ENCODE data around the gene NUP88.

Gene NUP88

GRCh38 chr17:5418858-5419355 is 555 bp downstream of the NUP88 start:
- peak; percentile 8 to 61 (median 59) for DNase-seq

- peak in 2 of 3 experiments; percentile 22 to 47 for DNase-seq
Observed at GRCh38 chr17:5416901-5417300, 2.6 kb downstream of the NUP88 start.

- DNase-seq: no peak
Observed at GRCh38 chr17:5413682-5414081, 5.8 kb downstream of the NUP88 start.

- DNase-seq: no peak
Observed at GRCh38 chr17:5410594-5411272, 8.7 kb downstream of the NUP88 start.

- no peak for DNase-seq
Observed at GRCh38 chr17:5408186-5408585, 11.3 kb downstream of the NUP88 start.

GRCh38 chr17:5405400-5405799 is 14.1 kb downstream of the NUP88 start:
- DNase-seq: no peak

GRCh38 chr17:5399767-5400166 is 19.7 kb downstream of the NUP88 start:
- no peak for DNase-seq

- no peak for DNase-seq
Observed at GRCh38 chr17:5396612-5397011, 22.9 kb downstream of the NUP88 start.

- DNase-seq: no peak
Observed at GRCh38 chr17:5391678-5392077, 27.8 kb downstream of the NUP88 start.

- DNase-seq: no peak
Observed at GRCh38 chr17:5381542-5381941, 37.9 kb downstream of the NUP88 start.

GRCh38 chr17:5380491-5381135 is 38.8 kb downstream of the NUP88 start:
- no peak for DNase-seq

- no peak for DNase-seq
Observed at GRCh38 chr17:5379351-5380107, 39.9 kb downstream of the NUP88 start.

- DNase-seq: no peak
Observed at GRCh38 chr17:5378566-5379207, 40.8 kb downstream of the NUP88 start.

- peak in 1 of 3 experiments; percentile 42 for DNase-seq
Observed at GRCh38 chr17:5373112-5373511, 46.4 kb downstream of the NUP88 start.

GRCh38 chr17:5370411-5370810 is 49.1 kb downstream of the NUP88 start:
- no peak for DNase-seq

- DNase-seq: no peak
Observed at GRCh38 chr17:5365831-5366230, 53.6 kb downstream of the NUP88 start.

- no peak for DNase-seq
Observed at GRCh38 chr17:5364696-5365095, 54.8 kb downstream of the NUP88 start.

GRCh38 chr17:5364156-5364555 is 55.3 kb downstream of the NUP88 start:
- DNase-seq: no peak

GRCh38 chr17:5362162-5362811 is 57.2 kb downstream of the NUP88 start:
- DNase-seq: no peak

- no peak for DNase-seq
Observed at GRCh38 chr17:5361426-5361825, 58.0 kb downstream of the NUP88 start.

GRCh38 chr17:5355421-5356129 is 63.9 kb downstream of the NUP88 start:
- DNase-seq: peak in 2 of 3 experiments; percentile 3 to 22

GRCh38 chr17:5354886-5355415 is 64.5 kb downstream of the NUP88 start:
- no peak for DNase-seq

Measured in NCI-H1417 (cell line).